Upper lobe of left lung (tissue), 6 donors: ENCODE results near the gene MVK. TPM values are rescaled to one million over a fixed set of nuclear protein-coding genes. Genes with fewer than 3 reads are reported as not detected.
A peak's percentile ranks its signal among the peaks of the same experiment; 100 is the strongest.

Source experiments
- ATAC-seq, 2 donors: fragments of 200-7000 bp; cut with Tn5 transposase; one replicate each; pipeline ENCODE4 v1.9.1; 2022; ENCODE audit warnings: mild to moderate bottlenecking in 2 of 2, moderate library complexity in 2 of 2; ENCODE audit not compliant: low FRiP score in 2 of 2
- DNase-seq, 2 donors: peaks; one replicate each; pipeline ENCODE4 v3.0.0-alpha.2; 2019 to 2020
- H3K27ac ChIP-seq, 4 donors: fragments of 200-600 bp; sonication (generic); one replicate each; pipeline ENCODE4 v1.5.1; 2016 to 2019
- H3K27me3 ChIP-seq, 4 donors: fragments of 200-600 bp; sonication (generic); one replicate each; pipeline ENCODE4 v1.5.1; 2017 to 2019
- H3K36me3 ChIP-seq, 4 donors: fragments of 200-600 bp; sonication (generic); one replicate each; pipeline ENCODE4 v1.5.1; 2016 to 2019
- H3K4me1 ChIP-seq, 4 donors: fragments of 200-600 bp; sonication (generic); one replicate each; pipeline ENCODE4 v1.5.1; 2018 to 2019
- H3K4me3 ChIP-seq, 4 donors: fragments of 200-600 bp; sonication (generic); one replicate each; pipeline ENCODE4 v1.5.1; 2017 to 2019; ENCODE audit warnings: mild to moderate bottlenecking in 2 of 4, moderate library complexity in 1 of 4
- H3K9me3 ChIP-seq, 4 donors: fragments of 200-600 bp; sonication (generic); one replicate each; pipeline ENCODE4 v1.5.1; 2018 to 2019
- EP300 ChIP-seq, 4 donors: sonication (generic); formaldehyde crosslinking; IDR thresholded peaks; one replicate each; pipeline ENCODE4 v1.5.1; 2017; ENCODE audit warnings: antibody characterized with exemption in 4 of 4, control low read depth in 2 of 4
- POLR2A ChIP-seq, 4 donors: fragments of 450-650 bp; IDR thresholded peaks; one replicate each; pipeline ENCODE4 v1.5.1; 2016 to 2017; ENCODE audit warnings: antibody characterized with exemption in 4 of 4, mild to moderate bottlenecking in 2 of 4
- POLR2AphosphoS5 ChIP-seq, 2 donors: sonication (generic); formaldehyde crosslinking; IDR thresholded peaks; one replicate each; pipeline ENCODE4 v1.5.1; 2017; ENCODE audit warnings: antibody characterized with exemption in 2 of 2
- WGBS, 2 donors: methylation state at CpG; one replicate each; pipeline ENCODE4 v1.1.5; 2017 to 2018; 5-methylcytosine and 5-hydroxymethylcytosine counted together
- total RNA-seq, 6 donors: library from RNA; depleted of rRNA in 4 of 6; stranded (reverse); fragments of >200 nt in 4 of 6; gene quantifications; one replicate each; pipeline versions ENCODE4 v1.1.0 to v1.2.1, GENCODE V29; 2016 to 2021
- TF ChIP-seq, protein P1 (sequence below), 6 experiments: fragments of 450-650 bp in 4 of 6; fragments of 200-600 bp in 2 of 6; sonication (generic) in 2 of 6; IDR thresholded peaks; one replicate each; pipeline ENCODE4 v1.5.1; 2016 to 2019; ENCODE audit warnings: antibody characterized with exemption in 6 of 6
- donor health status: DM: no; HTN: no; CAD: no; lungs with moderate emphysema.
- donor health status: DM: no; HTN: yes; CAD: no; lungs with severe emphysema.

MVK gene
- total RNA-seq, 6 donors from 2014 or later = 22.2 to 56.2 (median 41.5) TPM

DNA sequence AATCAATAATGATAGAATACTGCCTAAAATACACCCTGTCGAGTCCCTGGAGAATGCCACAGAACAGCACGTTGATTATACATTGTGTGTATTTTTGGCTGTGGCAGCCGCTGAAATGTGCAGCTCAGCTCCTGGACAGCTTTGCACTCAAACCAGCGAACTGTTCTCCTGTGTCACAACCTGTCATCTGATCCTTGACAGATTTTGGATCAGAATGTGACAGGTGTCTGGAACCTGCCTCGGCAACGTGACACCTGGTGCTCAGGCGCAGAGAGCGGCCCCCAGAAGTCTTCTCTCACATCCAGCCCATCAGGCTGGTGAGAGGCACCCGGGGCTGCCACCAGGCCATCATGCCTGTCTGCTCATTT, 19.3 kb downstream of the MVK start:
- no peak for TF ChIP-seq POLR2AphosphoS5 (IDR thresholded peaks at IDR 0.05)
- TF ChIP-seq, protein P1, sequence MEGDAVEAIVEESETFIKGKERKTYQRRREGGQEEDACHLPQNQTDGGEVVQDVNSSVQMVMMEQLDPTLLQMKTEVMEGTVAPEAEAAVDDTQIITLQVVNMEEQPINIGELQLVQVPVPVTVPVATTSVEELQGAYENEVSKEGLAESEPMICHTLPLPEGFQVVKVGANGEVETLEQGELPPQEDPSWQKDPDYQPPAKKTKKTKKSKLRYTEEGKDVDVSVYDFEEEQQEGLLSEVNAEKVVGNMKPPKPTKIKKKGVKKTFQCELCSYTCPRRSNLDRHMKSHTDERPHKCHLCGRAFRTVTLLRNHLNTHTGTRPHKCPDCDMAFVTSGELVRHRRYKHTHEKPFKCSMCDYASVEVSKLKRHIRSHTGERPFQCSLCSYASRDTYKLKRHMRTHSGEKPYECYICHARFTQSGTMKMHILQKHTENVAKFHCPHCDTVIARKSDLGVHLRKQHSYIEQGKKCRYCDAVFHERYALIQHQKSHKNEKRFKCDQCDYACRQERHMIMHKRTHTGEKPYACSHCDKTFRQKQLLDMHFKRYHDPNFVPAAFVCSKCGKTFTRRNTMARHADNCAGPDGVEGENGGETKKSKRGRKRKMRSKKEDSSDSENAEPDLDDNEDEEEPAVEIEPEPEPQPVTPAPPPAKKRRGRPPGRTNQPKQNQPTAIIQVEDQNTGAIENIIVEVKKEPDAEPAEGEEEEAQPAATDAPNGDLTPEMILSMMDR (IDR thresholded peaks at IDR 0.05) = no peak
- TF ChIP-seq EP300 (IDR thresholded peaks at IDR 0.05) = no peak
- no peak for TF ChIP-seq POLR2A (IDR thresholded peaks at IDR 0.05)
- Histone ChIP-seq H3K27ac (no peak overlapping the region), H3K9me3 (no peaks in the 10 kb centered on the region), H3K27me3 (no peaks in the 10 kb centered on the region), H3K36me3 (peaks cover 2 to 59% (median 42%) of the 10 kb centered on the region in 4 donors), H3K4me1 (peaks cover 2 to 12% (median 8%) of the 10 kb centered on the region in 4 donors), H3K4me3 (no peak overlapping the region)
- WGBS, 2 donors = 79 to 89% methylated on average over 3 to 9 of the region's 9 CpGs
- ATAC-seq = no peak
- no peak for DNase-seq

GRCh38 chr12:109594556-109595317, 21.1 kb downstream of the MVK start:
- no peaks in the 10 kb centered on the region for H3K9me3 ChIP-seq
- 96 to 100% methylated on average over 5 to 15 of the region's 15 CpGs for WGBS, 2 donors
- H3K27ac ChIP-seq = peak overlapping the region in 1 of 4 donors; percentile 15
- ATAC-seq = no peak
- no peaks in the 10 kb centered on the region for H3K27me3 ChIP-seq
- TF ChIP-seq, protein P1 (IDR thresholded peaks at IDR 0.05) = no peak
- no peak for TF ChIP-seq POLR2A (IDR thresholded peaks at IDR 0.05)
- TF ChIP-seq POLR2AphosphoS5 (IDR thresholded peaks at IDR 0.05) = no peak
- TF ChIP-seq EP300 (IDR thresholded peaks at IDR 0.05) = no peak
- peaks cover 5 to 14% (median 8%) of the 10 kb centered on the region in 4 donors for H3K4me1 ChIP-seq
- DNase-seq = no peak
- peaks cover 2 to 53% (median 34%) of the 10 kb centered on the region in 4 donors for H3K36me3 ChIP-seq
- H3K4me3 ChIP-seq = no peak overlapping the region

DNA sequence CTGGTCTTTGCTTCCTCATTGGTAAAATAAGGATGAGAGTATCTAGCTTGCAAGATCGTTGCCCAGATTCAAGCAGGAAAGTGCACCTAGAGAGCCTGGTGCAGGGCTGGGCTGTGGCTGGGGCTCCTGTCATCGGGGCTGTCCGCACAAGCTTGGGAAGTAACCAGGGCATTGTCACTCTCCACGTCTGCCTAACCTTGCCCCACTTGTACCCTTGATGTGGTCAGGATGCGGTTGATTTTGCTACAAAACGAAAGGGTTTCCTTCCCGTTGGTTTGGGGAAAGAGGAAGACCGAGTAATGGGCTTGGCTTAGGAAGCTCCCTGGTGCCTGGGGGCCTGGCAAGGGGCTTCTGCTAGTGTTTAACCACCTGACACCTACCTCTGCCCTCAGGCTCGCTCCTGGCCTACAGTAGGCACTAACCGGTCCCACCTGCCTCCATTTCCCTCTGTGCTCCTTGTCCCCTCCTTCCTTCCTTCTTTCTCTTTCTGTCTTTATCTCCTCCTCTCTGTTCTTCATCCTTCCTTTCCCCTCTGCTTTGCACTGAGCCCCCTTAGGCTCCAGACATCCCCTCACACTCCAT, 21.8 kb downstream of the MVK start:
- peak overlapping the region in 1 of 4 donors; percentile 15 for H3K27ac ChIP-seq
- H3K4me3 ChIP-seq = no peak overlapping the region
- no peaks in the 10 kb centered on the region for H3K9me3 ChIP-seq
- peaks cover 2 to 53% (median 34%) of the 10 kb centered on the region in 4 donors for H3K36me3 ChIP-seq
- H3K27me3 ChIP-seq = no peaks in the 10 kb centered on the region
- ATAC-seq = no peak
- H3K4me1 ChIP-seq = peaks cover 5 to 14% (median 8%) of the 10 kb centered on the region in 4 donors
- TF ChIP-seq POLR2A (IDR thresholded peaks at IDR 0.05) = no peak
- TF ChIP-seq, protein P1 (IDR thresholded peaks at IDR 0.05) = no peak
- TF ChIP-seq POLR2AphosphoS5 (IDR thresholded peaks at IDR 0.05) = no peak
- no peak for TF ChIP-seq EP300 (IDR thresholded peaks at IDR 0.05)
- DNase-seq = peak in 1 of 2 donors; percentile 31
- WGBS, 2 donors = 58 to 77% methylated on average over 8 to 10 of the region's 10 CpGs

- ATAC-seq = no peak
Observed at GRCh38 chr12:109596418-109597244, 23.0 kb downstream of the MVK start.

More at GRCh38 chr12:109596418-109597244, 23.0 kb downstream of the MVK start:
- no peaks in the 10 kb centered on the region for H3K9me3 ChIP-seq
- H3K27me3 ChIP-seq = no peaks in the 10 kb centered on the region
- no peak overlapping the region for H3K4me3 ChIP-seq
- H3K36me3 ChIP-seq = peaks cover 2 to 46% (median 31%) of the 10 kb centered on the region in 4 donors
- H3K27ac ChIP-seq = no peak overlapping the region
- no peak for DNase-seq
- WGBS, 2 donors = 92 to 94% methylated on average over 9 to 17 of the region's 24 CpGs
- TF ChIP-seq EP300 (IDR thresholded peaks at IDR 0.05) (no peak), POLR2A (IDR thresholded peaks at IDR 0.05) (no peak), POLR2AphosphoS5 (IDR thresholded peaks at IDR 0.05) (no peak)
- TF ChIP-seq, protein P1 (IDR thresholded peaks at IDR 0.05) = no peak
- peaks cover 5 to 14% (median 8%) of the 10 kb centered on the region in 4 donors for H3K4me1 ChIP-seq
